K562 (cell line): ENCODE data around the gene DRP2. TPM values are rescaled to one million over a fixed set of nuclear protein-coding genes. Genes with fewer than 3 reads are reported as not detected.

ENCODE experiments used
- ATAC-seq: fragments of 200-7000 bp; cut with Tn5 transposase; 3 replicates; pipeline ENCODE4 v1.9.1; 2020; ENCODE audit warnings: moderate library complexity
- BruUV-seq: library from RNA; stranded (reverse); fragments of 400-500 nt; replicated peaks from 2 replicates; lab custom pipeline; 2021; lab: Mats Ljungman, UMichigan
- CTCF ChIA-PET: fragments of 300-600 bp; formaldehyde crosslinking; extraction: SDS; loops from one replicate; lab custom pipeline; 2021; ENCODE audit warnings: low intra/inter-chr PET ratio; lab: Yijun Ruan, JAX
- POLR2A ChIA-PET: fragments of 300-600, 350-650 bp; sonication (Branson Sonifier 250); formaldehyde crosslinking; extraction: SDS; loops from one replicate; lab custom pipeline; 2021; ENCODE audit warnings: antibody characterized with exemption, inconsistent platforms; lab: Yijun Ruan, JAX
- DNase-seq, 4 experiments: peaks; one replicate each; pipeline versions ENCODE4 v3.0.0 to v3.0.0-alpha.2; 2011 to 2018; ENCODE audit warnings: low spot score in 3 of 4, mixed read lengths in 3 of 4; ENCODE audit errors: extremely low read depth in 1 of 4
- FAIRE-seq: peaks from 2 replicates; lab custom pipeline; 2011; peaks lifted over from hg19 to GRCh38; lab: Jason Lieb, UNC
- H2AFZ ChIP-seq: 2 replicates; pipeline ENCODE4 v1.6.0; 2011; ENCODE audit warnings: low read depth, low read length, control low read depth, inconsistent platforms
- H3K27ac ChIP-seq: fragments of 200-600 bp; 3 replicates; pipeline ENCODE4 v1.8.0; 2011; ENCODE audit warnings: low read depth, mild to moderate bottlenecking, control low read depth, inconsistent platforms, low read length, moderate library complexity, mixed read lengths; ENCODE audit errors: extremely low read depth
- H3K27me3 ChIP-seq, 2 experiments: fragments of 300-600 bp in 1 of 2; 2 replicates in 1 of 2; 3 replicates in 1 of 2; pipeline versions ENCODE4 v1.6.0 to v1.8.0; 2011; ENCODE audit warnings: inconsistent platforms in 2 of 2, low read length in 2 of 2, mild to moderate bottlenecking in 1 of 2, mixed read lengths in 1 of 2, moderate library complexity in 1 of 2; ENCODE audit not compliant: control insufficient read depth in 2 of 2, insufficient read depth in 2 of 2
- H3K36me3 ChIP-seq: fragments of 300-600 bp; 3 replicates; pipeline ENCODE4 v1.8.0; 2011; ENCODE audit warnings: mild to moderate bottlenecking, low read length, inconsistent platforms; ENCODE audit not compliant: control insufficient read depth, insufficient read depth
- H3K4me1 ChIP-seq, 2 experiments: fragments of 200-600 bp in 1 of 2; replicated peaks in 1 of 2; 2 replicates in 1 of 2; 3 replicates in 1 of 2; pipeline versions ENCODE4 v1.5.1 to v1.8.0; 2011; ENCODE audit warnings: inconsistent platforms in 2 of 2, low read length in 2 of 2, mild to moderate bottlenecking in 1 of 2, mixed read lengths in 1 of 2, moderate library complexity in 1 of 2; ENCODE audit not compliant: control insufficient read depth in 2 of 2, insufficient read depth in 2 of 2
- H3K4me2 ChIP-seq: 2 replicates; pipeline ENCODE4 v1.6.1; 2011; ENCODE audit warnings: low read length, control low read depth, inconsistent platforms, mixed read lengths; ENCODE audit not compliant: insufficient read depth
- H3K4me3 ChIP-seq: fragments of 200-600 bp; sonication (generic), shearing (Covaris generic); 2 replicates; pipeline ENCODE4 v1.5.1; 2016; ENCODE audit warnings: control low read depth, inconsistent platforms
- H3K79me2 ChIP-seq: fragments of 200-600 bp; 3 replicates; pipeline ENCODE4 v1.8.0; 2011; ENCODE audit warnings: low read length, inconsistent platforms; ENCODE audit not compliant: control insufficient read depth, insufficient read depth
- H3K9ac ChIP-seq, 2 experiments: 2 replicates each; pipeline versions ENCODE4 v1.6.0 to v1.6.1; 2011; ENCODE audit warnings: low read depth in 2 of 2, low read length in 2 of 2, control low read depth in 1 of 2, inconsistent platforms in 1 of 2, mild to moderate bottlenecking in 1 of 2, mixed read lengths in 1 of 2; ENCODE audit not compliant: insufficient read depth in 1 of 2
- H3K9me1 ChIP-seq: one replicate; pipeline ENCODE4 v1.6.0; 2011; ENCODE audit warnings: inconsistent platforms, mild to moderate bottlenecking, low read length, moderate library complexity; ENCODE audit not compliant: control insufficient read depth, insufficient read depth
- H3K9me3 ChIP-seq: replicated peaks from 2 replicates; pipeline ENCODE4 v1.5.1; 2011; ENCODE audit warnings: low read depth, low read length, inconsistent platforms; ENCODE audit not compliant: control insufficient read depth, insufficient read depth
- H4K20me1 ChIP-seq: replicated peaks from 2 replicates; pipeline ENCODE4 v1.6.1; 2011; ENCODE audit warnings: low read length, inconsistent platforms, mixed read lengths; ENCODE audit not compliant: control insufficient read depth, insufficient read depth
- CBFA2T2 ChIP-seq: fragments of 450-650 bp; conservative IDR thresholded peaks from 2 replicates; pipeline ENCODE4 v1.6.1; 2017; ENCODE audit warnings: mild to moderate bottlenecking
- NFATC3 ChIP-seq: fragments of 450-650 bp; IDR thresholded peaks from 2 replicates; pipeline ENCODE4 v1.6.1; 2017; ENCODE audit warnings: mild to moderate bottlenecking
- NR0B1 ChIP-seq: fragments of 450-650 bp; IDR thresholded peaks from one replicate; pipeline ENCODE4 v1.6.1; 2018; ENCODE audit warnings: mild to moderate bottlenecking, moderate library complexity; ENCODE audit not compliant: partially characterized antibody
- PHTF2 ChIP-seq: fragments of 250-450 bp; sonication (Bioruptor Pico); IDR thresholded peaks from 2 replicates; pipeline ENCODE4 v1.5.0; 2021; ENCODE audit warnings: mild to moderate bottlenecking
- PREB ChIP-seq: sonication (generic); formaldehyde crosslinking; IDR thresholded peaks from 2 replicates; pipeline ENCODE4 v1.8.1; 2023; ENCODE audit warnings: mild to moderate bottlenecking, missing genetic modification reagents
- RNF219 ChIP-seq: fragments of 250-450 bp; sonication (Bioruptor Pico); IDR thresholded peaks from 2 replicates; pipeline ENCODE4 v1.5.0; 2022; ENCODE audit warnings: mild to moderate bottlenecking
- SRSF3 ChIP-seq: fragments of 200-400 bp; formaldehyde crosslinking; IDR thresholded peaks from 2 replicates; pipeline ENCODE4 v1.6.1; 2016; ENCODE audit warnings: mild to moderate bottlenecking, low read length, moderate library complexity; ENCODE audit not compliant: insufficient read depth
- ZNF354B ChIP-seq: fragments of 250-450 bp; sonication (Bioruptor Pico); IDR thresholded peaks from 2 replicates; pipeline ENCODE4 v1.4.0; 2020
- ZNF551 ChIP-seq: fragments of 250-450 bp; sonication (Bioruptor Pico); IDR thresholded peaks from 2 replicates; pipeline ENCODE4 v1.5.0; 2021; ENCODE audit warnings: mild to moderate bottlenecking, moderate library complexity
- ZNF57 ChIP-seq: fragments of 450-650 bp; formaldehyde crosslinking; IDR thresholded peaks from 2 replicates; pipeline ENCODE4 v1.4.0; 2020; ENCODE audit warnings: mild to moderate bottlenecking, moderate library complexity
- WGBS: fragments of 100-300 bp; shearing (Covaris generic); methylation state at CpG from one replicate; pipeline ENCODE4 v1.1.6; 2016; ENCODE audit warnings: low coverage, mixed read lengths; ENCODE audit not compliant: insufficient coverage; ENCODE audit errors: missing lambda C conversion rate; 5-methylcytosine and 5-hydroxymethylcytosine counted together
- in situ Hi-C: fragments of 300-500 bp; cut with MboI; formaldehyde crosslinking; loops from 4 replicates; pipeline ENCODE4 v1.15.0; 2018; ENCODE audit warnings: inconsistent platforms, mixed read lengths
- intact Hi-C: fragments of 100-400 bp; cut with micrococcal nuclease; formaldehyde crosslinking; loops from 2 replicates; pipeline ENCODE4 v1.14.2; 2022
- polyA plus RNA-seq, 8 experiments: library from polyadenylated mRNA; depleted of rRNA in 4 of 8; stranded (reverse) in 5 of 8; unstranded in 3 of 8; fragments of >200 nt; fragmentation: Nextera tagmentation in 2 of 8; fragmentation: Illumina TruSeq in 1 of 8; extraction: Ambion mirVana in 2 of 8; extraction: Trizol in 1 of 8; gene quantifications; 2 replicates each; pipeline versions ENCODE4 v1.2.1 to v1.2.3, GENCODE V29; 2011 to 2014; ENCODE audit warnings: inconsistent platforms in 1 of 8, missing spikeins in 1 of 8
- total RNA-seq, 7 experiments: library from RNA; depleted of rRNA in 6 of 7; stranded (reverse); fragments of >200 nt in 6 of 7; fragmentation: Illumina TruSeq in 2 of 7; extraction: Trizol in 2 of 7; gene quantifications; 2 replicates each; pipeline versions ENCODE4 v1.2.1 to v1.2.3, GENCODE V29; 2011 to 2021; ENCODE audit warnings: low replicate concordance in 1 of 7

Gene DRP2
- total and polyA plus RNA-seq, 9 of the 15 experiments (the other 6 are each of a cell fraction or from before 2014, with no cell fraction given), result 0.01 to 0.30 (median 0.15) TPM

- TF ChIP-seq PHTF2 (CRISPR knock-in tag) (no peak), SRSF3 (no peak), CBFA2T2 (no peak)
Measured at GRCh38 chrX:101263766-101264165, 44.2 kb downstream of the DRP2 start (continued).

- H3K36me3 ChIP-seq, result no peaks in the 10 kb centered on the region
- no peaks in the 10 kb centered on the region for H3K9me1 ChIP-seq
- no peak overlapping the region for H3K4me3 ChIP-seq
- 2% methylated on average over 5 of the region's 5 CpGs for WGBS
- no peak for FAIRE-seq
- POLR2A ChIA-PET, result interaction anchor here (0.6 kb wide), 1 partner anchor 611 kb away, joined by 3 read pairs; no protein-coding TSS in a partner anchor
- TF ChIP-seq PREB (CRISPR knock-in tag) (no peak), NFATC3 (no peak), RNF219 (CRISPR knock-in tag) (no peak), ZNF354B (CRISPR knock-in tag) (no peak), NR0B1 (no peak), ZNF57 (CRISPR knock-in tag) (no peak), ZNF551 (CRISPR knock-in tag) (no peak)
- TF ChIP-seq, all 486 proteins: peak for 0
- no peaks in the 10 kb centered on the region for H3K4me1 ChIP-seq
- ATAC-seq, result no peak
- no peaks in the 10 kb centered on the region for H3K79me2 ChIP-seq
- no peak overlapping the region for H3K4me2 ChIP-seq
- H3K9me3 ChIP-seq, result no peaks in the 10 kb centered on the region
- intact Hi-C loops (no loop called here), in situ Hi-C loops (loop anchor here (25.0 kb wide), 1 partner anchor 521 kb away; no protein-coding TSS in a partner anchor)
- peaks cover 0 to 6% of the 10 kb centered on the region in 2 experiments; a peak in 3 of 5 replicates for H3K27me3 ChIP-seq
- no peak overlapping the region for H3K27ac ChIP-seq
- H4K20me1 ChIP-seq, result no peaks in the 10 kb centered on the region
- H3K9ac ChIP-seq, result no peak overlapping the region
- DNase-seq, result no peak
- BruUV-seq, result no TSS peak
- H2AFZ ChIP-seq, result no peak overlapping the region
- CTCF ChIA-PET, result no interaction called here
Measured at GRCh38 chrX:101265869-101266428, 46.4 kb downstream of the DRP2 start.
